GM10266 (cell line): ENCODE results near the gene WIZ.

Experiments
- DNase-seq: peaks from one replicate; pipeline ENCODE4 v3.0.0; 2012; ENCODE audit errors: extremely low spot score
- CTCF ChIP-seq: IDR thresholded peaks from 2 replicates; pipeline ENCODE4 v1.5.1; 2012; ENCODE audit warnings: mild to moderate bottlenecking, low read depth; ENCODE audit not compliant: control insufficient read depth, insufficient read depth; ENCODE audit errors: missing control alignments

The WIZ gene

GRCh38 chr19:15453091-15453578 lies 3.4 kb upstream of the WIZ start:
- no peak for DNase-seq
- no peak for TF ChIP-seq CTCF

- no peak for TF ChIP-seq CTCF
Measured at GRCh38 chr19:15452111-15453047, 2.6 kb upstream of the WIZ start.

GRCh38 chr19:15450528-15450890 lies 753 bp upstream of the WIZ start:
- no peak for TF ChIP-seq CTCF

More at GRCh38 chr19:15452111-15453047, 2.6 kb upstream of the WIZ start:
- no peak for DNase-seq

GRCh38 chr19:15448778-15449619 lies 757 bp downstream of the WIZ start:
- DNase-seq, result peak; percentile 74
- TF ChIP-seq CTCF, result no peak

More at GRCh38 chr19:15450528-15450890, 753 bp upstream of the WIZ start:
- no peak for DNase-seq

- no peak for TF ChIP-seq CTCF
- no peak for DNase-seq
Measured at GRCh38 chr19:15448044-15448777, 1.5 kb downstream of the WIZ start.

- no peak for TF ChIP-seq CTCF
- no peak for DNase-seq
Measured at GRCh38 chr19:15447057-15447456, 2.7 kb downstream of the WIZ start.
